ENCODE data around the gene NUAK1.
A peak's percentile ranks its signal among the peaks of the same experiment; 100 is the strongest.

Gene NUAK1

DNA sequence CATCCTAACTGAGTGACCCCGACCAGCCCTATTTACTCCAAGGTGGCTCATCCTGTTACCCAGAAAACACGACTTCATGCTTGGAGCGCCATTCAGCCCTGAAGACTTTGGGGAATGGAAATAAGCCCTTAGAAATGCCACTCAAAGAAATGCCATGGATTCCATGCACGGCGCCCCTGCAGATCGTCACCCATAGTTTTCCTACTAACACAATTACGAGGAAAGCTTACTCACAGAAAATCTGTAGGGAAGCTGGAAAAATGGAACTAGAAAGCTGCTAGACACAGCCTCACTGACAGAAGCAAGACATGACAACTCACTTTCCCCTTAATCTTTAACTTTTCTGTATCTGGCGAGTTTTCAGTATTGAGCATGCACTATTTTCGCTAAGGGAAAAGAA, 19.5 kb downstream of the NUAK1 start:
- H3K27me3 Mint-ChIP-seq, result peaks cover 10 to 59% of the 10 kb centered on the region in 2 donors
- no peak overlapping the region for H3K4me3 Mint-ChIP-seq
- H3K36me3 Mint-ChIP-seq (ENCODE audit: insufficient read depth), result no peaks in the 10 kb centered on the region
- no peaks in the 10 kb centered on the region for H3K9me3 Mint-ChIP-seq
- no peak overlapping the region for H3K27ac Mint-ChIP-seq
- DNase-seq, result no peak
- H3K4me1 Mint-ChIP-seq (ENCODE audit: low read depth in 2 of 2), result no peaks in the 10 kb centered on the region
- no peak for ATAC-seq (replicated peaks)

DNA sequence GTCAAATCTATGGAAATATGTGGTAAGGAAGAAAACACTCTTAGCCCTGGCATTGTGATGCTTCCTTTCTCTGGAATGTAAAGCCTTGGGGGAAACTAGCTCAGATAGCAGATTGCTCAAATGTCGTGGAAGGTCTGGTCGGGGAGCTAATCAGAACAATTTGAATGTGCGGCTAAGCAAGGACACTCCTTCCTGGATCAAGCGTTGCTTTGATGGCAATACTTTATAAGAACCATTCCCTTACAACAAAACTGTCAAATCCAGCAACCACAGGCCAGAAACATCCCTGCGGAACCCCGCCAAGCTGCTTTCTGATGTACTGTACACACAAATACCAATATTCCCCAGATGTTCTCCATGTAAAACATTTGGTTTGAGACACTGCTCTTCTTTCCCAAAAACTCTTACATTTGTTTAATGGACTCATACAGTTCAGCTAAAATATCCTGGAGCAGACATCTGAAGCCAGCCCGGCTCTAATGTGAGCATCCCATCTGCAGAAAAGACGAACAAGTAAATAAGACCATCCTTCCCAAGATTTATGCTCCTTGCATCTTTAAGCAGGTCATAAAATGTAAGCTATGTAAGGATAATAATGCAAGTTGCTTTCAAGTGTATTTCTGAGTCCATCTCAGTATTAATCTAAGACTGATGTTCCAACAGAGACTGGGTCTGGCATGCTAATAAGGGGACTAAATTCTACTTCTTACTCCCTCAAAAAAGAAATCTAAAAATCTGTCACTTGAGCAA, 20.2 kb downstream of the NUAK1 start:
- H3K4me3 Mint-ChIP-seq, result no peak overlapping the region
- H3K27ac Mint-ChIP-seq, result no peak overlapping the region
- ATAC-seq (replicated peaks), result no peak
- peaks cover 10 to 59% of the 10 kb centered on the region in 2 donors for H3K27me3 Mint-ChIP-seq
- DNase-seq, result no peak
- no peaks in the 10 kb centered on the region for H3K4me1 Mint-ChIP-seq (ENCODE audit: low read depth in 2 of 2)
- H3K36me3 Mint-ChIP-seq (ENCODE audit: insufficient read depth), result no peaks in the 10 kb centered on the region
- H3K9me3 Mint-ChIP-seq, result no peaks in the 10 kb centered on the region

DNA sequence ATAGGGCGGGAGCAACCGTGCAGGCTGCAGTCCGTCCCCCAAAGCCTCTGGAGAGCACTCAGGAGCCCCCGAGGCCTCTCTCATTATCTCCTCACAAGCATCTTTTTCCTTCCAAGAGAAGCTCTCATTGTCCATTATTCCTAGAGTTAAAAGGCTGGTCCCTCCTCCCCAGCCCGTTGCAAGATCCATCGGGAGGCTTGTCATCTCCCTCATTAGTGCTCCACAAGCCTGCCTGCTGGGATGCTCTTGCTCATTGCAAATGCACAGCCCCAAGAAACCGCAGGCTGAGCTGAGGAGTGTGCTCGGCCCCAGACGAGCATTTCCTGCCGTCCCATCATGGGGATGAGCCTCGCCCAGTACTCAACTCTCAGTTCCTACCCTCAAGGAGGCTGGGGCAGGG, 23.3 kb downstream of the NUAK1 start:
- peaks cover 10 to 48% of the 10 kb centered on the region in 2 donors for H3K27me3 Mint-ChIP-seq
- no peak overlapping the region for H3K4me3 Mint-ChIP-seq
- H3K4me1 Mint-ChIP-seq (ENCODE audit: low read depth in 2 of 2), result peaks cover 5 to 6% of the 10 kb centered on the region in 2 donors
- H3K9me3 Mint-ChIP-seq, result no peaks in the 10 kb centered on the region
- no peak overlapping the region for H3K27ac Mint-ChIP-seq
- H3K36me3 Mint-ChIP-seq (ENCODE audit: insufficient read depth), result no peaks in the 10 kb centered on the region
- ATAC-seq (replicated peaks), result no peak
- DNase-seq, result no peak

DNA sequence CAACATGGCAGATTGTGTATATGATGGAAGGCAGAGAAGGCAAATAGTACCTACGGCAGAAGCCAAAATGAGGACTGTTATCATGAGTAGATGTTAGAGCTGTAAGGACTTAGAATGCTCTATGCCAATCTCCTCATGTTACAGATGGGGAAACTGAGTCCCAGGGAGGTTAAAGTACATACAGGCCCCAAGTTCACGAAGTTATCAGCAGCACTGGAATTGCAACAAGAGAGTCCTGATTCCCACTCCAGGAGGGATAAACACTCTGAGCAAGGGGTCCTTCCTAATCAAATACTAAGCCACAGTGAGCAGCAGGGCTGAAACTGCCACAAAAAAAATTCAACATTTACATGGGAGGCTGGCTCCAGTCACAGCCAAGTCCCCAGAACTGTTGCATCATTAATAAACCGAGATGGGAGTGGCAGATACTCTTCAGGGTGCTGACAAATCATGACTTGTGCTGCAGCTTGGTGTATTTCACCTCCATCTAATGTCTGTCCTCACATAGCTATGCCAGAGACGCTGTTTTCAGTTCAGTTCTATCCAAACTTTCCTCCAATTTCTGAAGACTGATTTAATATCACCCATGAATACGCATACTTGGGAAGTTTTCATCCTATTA, 24.2 kb downstream of the NUAK1 start:
- peaks cover 5 to 6% of the 10 kb centered on the region in 2 donors for H3K4me1 Mint-ChIP-seq (ENCODE audit: low read depth in 2 of 2)
- no peaks in the 10 kb centered on the region for H3K36me3 Mint-ChIP-seq (ENCODE audit: insufficient read depth)
- no peak overlapping the region for H3K4me3 Mint-ChIP-seq
- no peak for ATAC-seq (replicated peaks)
- DNase-seq, result no peak
- no peak overlapping the region for H3K27ac Mint-ChIP-seq
- no peaks in the 10 kb centered on the region for H3K9me3 Mint-ChIP-seq
- H3K27me3 Mint-ChIP-seq, result peaks cover 10 to 56% of the 10 kb centered on the region in 2 donors

DNA sequence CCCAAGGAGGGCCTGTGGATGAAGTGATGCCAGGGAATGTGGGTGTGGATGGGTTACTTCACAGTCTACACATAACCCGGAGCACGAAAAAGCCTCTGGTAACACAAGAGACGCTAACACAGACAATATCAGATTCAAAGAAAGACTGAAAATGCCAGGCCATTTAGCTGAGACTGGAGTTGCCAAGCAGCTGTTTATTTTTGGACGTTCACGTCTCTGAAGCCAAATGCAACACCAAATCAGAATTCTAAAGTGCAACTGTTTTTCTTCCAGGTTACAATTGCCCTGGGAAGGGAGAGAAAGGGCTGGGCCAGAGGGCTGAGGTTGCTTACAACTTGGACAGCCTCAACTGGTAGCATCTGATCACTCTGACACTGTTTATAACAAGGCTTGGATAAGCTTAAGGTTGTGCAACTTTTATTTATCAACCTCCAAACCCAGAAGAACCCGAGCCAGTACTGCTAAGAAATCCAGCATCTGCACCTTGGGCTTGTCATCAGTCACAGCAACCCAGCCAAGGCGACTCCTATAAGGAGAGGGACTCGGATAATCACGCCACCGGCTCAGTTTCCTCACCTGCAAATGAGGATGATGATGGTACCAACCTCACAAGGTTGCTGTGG, 24.8 kb downstream of the NUAK1 start:
- ATAC-seq (replicated peaks) (no peak), DNase-seq (no peak)
- H3K9me3 Mint-ChIP-seq, result no peaks in the 10 kb centered on the region
- H3K27me3 Mint-ChIP-seq, result peaks cover 10 to 58% of the 10 kb centered on the region in 2 donors
- peak overlapping the region in 1 of 2 donors; percentile 88 for H3K27ac Mint-ChIP-seq
- H3K4me1 Mint-ChIP-seq (ENCODE audit: low read depth in 2 of 2), result peaks cover 5 to 6% of the 10 kb centered on the region in 2 donors
- H3K4me3 Mint-ChIP-seq, result no peak overlapping the region
- H3K36me3 Mint-ChIP-seq (ENCODE audit: insufficient read depth), result no peaks in the 10 kb centered on the region

DNA sequence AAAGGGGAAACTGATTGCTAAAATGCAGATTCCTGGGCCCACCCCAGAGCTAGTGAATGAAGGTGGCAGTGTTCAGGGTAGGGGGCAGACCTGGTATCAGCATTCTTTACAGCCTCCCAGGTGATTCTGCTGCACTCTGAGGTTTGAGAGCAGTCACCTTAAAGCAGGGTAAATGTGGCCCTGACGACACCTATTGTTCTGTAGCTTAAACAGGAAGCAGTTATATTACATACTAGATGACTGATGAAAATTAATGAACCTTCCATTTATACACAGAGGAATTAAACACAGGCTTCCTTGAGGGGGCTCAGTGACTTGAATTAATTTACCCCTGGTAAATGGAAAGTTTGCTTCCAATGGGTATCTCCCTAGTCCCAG, 25.3 kb downstream of the NUAK1 start:
- ATAC-seq (replicated peaks), result peak; percentile 35
- DNase-seq, result no peak
- Mint-ChIP-seq H3K36me3 (ENCODE audit: insufficient read depth) (no peaks in the 10 kb centered on the region), H3K9me3 (no peaks in the 10 kb centered on the region), H3K4me1 (ENCODE audit: low read depth in 2 of 2) (peaks cover 5 to 6% of the 10 kb centered on the region in 2 donors), H3K4me3 (peak overlapping the region in 1 of 2 donors; percentile 49), H3K27ac (peak overlapping the region; percentile 60 to 88), H3K27me3 (peaks cover 6 to 56% of the 10 kb centered on the region in 2 donors)

- no peak for DNase-seq
- peak; percentile 48 for ATAC-seq (replicated peaks)
- Mint-ChIP-seq H3K4me3 (peak overlapping the region in 1 of 2 donors; percentile 49), H3K4me1 (ENCODE audit: low read depth in 2 of 2) (peaks cover 5 to 6% of the 10 kb centered on the region in 2 donors), H3K9me3 (no peaks in the 10 kb centered on the region), H3K27ac (peak overlapping the region; percentile 60 to 88), H3K27me3 (peaks cover 3 to 56% of the 10 kb centered on the region in 2 donors), H3K36me3 (ENCODE audit: insufficient read depth) (no peaks in the 10 kb centered on the region)
Measured at GRCh38 chr12:106113042-106113441, 25.7 kb downstream of the NUAK1 start.

- Mint-ChIP-seq H3K36me3 (ENCODE audit: insufficient read depth) (no peaks in the 10 kb centered on the region), H3K4me3 (no peak overlapping the region), H3K27ac (peak overlapping the region; percentile 60 to 88), H3K27me3 (peaks cover 6 to 56% of the 10 kb centered on the region in 2 donors), H3K4me1 (ENCODE audit: low read depth in 2 of 2) (peaks cover 5 to 6% of the 10 kb centered on the region in 2 donors), H3K9me3 (no peaks in the 10 kb centered on the region)
- no peak for ATAC-seq (replicated peaks)
- DNase-seq, result no peak
Measured at GRCh38 chr12:106112145-106112821, 26.5 kb downstream of the NUAK1 start.

- Mint-ChIP-seq H3K36me3 (ENCODE audit: insufficient read depth) (no peaks in the 10 kb centered on the region), H3K9me3 (no peaks in the 10 kb centered on the region), H3K27me3 (peaks cover 7 to 56% of the 10 kb centered on the region in 2 donors), H3K4me1 (ENCODE audit: low read depth in 2 of 2) (peaks cover 5 to 6% of the 10 kb centered on the region in 2 donors), H3K4me3 (no peak overlapping the region), H3K27ac (no peak overlapping the region)
- DNase-seq (no peak), ATAC-seq (replicated peaks) (no peak)
Measured at GRCh38 chr12:106110626-106111300, 28.0 kb downstream of the NUAK1 start.

GRCh38 chr12:106109168-106109910, 29.4 kb downstream of the NUAK1 start:
- H3K36me3 Mint-ChIP-seq (ENCODE audit: insufficient read depth), result no peaks in the 10 kb centered on the region
- no peak for DNase-seq
- H3K4me1 Mint-ChIP-seq (ENCODE audit: low read depth in 2 of 2), result peaks cover 5 to 6% of the 10 kb centered on the region in 2 donors
- no peak for ATAC-seq (replicated peaks)
- peaks cover 14 to 63% of the 10 kb centered on the region in 2 donors for H3K27me3 Mint-ChIP-seq
- no peak overlapping the region for H3K27ac Mint-ChIP-seq
- H3K9me3 Mint-ChIP-seq, result no peaks in the 10 kb centered on the region
- no peak overlapping the region for H3K4me3 Mint-ChIP-seq

GRCh38 chr12:106108185-106108835, 30.4 kb downstream of the NUAK1 start:
- Mint-ChIP-seq H3K4me1 (ENCODE audit: low read depth in 2 of 2) (peaks cover 4 to 6% of the 10 kb centered on the region in 2 donors), H3K36me3 (ENCODE audit: insufficient read depth) (no peaks in the 10 kb centered on the region), H3K4me3 (no peak overlapping the region), H3K27me3 (peaks cover 14 to 73% of the 10 kb centered on the region in 2 donors), H3K27ac (peak overlapping the region in 1 of 2 donors; percentile 29), H3K9me3 (no peaks in the 10 kb centered on the region)
- ATAC-seq (replicated peaks) (no peak), DNase-seq (no peak)

GRCh38 chr12:106107566-106107965, 31.2 kb downstream of the NUAK1 start:
- no peaks in the 10 kb centered on the region for H3K4me1 Mint-ChIP-seq (ENCODE audit: low read depth in 2 of 2)
- H3K27ac Mint-ChIP-seq, result peak overlapping the region in 1 of 2 donors; percentile 29
- DNase-seq, result no peak
- peaks cover 14 to 73% of the 10 kb centered on the region in 2 donors for H3K27me3 Mint-ChIP-seq
- no peak for ATAC-seq (replicated peaks)
- no peaks in the 10 kb centered on the region for H3K9me3 Mint-ChIP-seq
- H3K4me3 Mint-ChIP-seq, result no peak overlapping the region
- H3K36me3 Mint-ChIP-seq (ENCODE audit: insufficient read depth), result no peaks in the 10 kb centered on the region
